ENCODE results near the gene ICAM2.
"Not testable (repeated sequence)": the region's sequence is repeated elsewhere in the genome, so short reads cannot be mapped to it uniquely, and the experiment has no call there.

The ICAM2 gene

DNA sequence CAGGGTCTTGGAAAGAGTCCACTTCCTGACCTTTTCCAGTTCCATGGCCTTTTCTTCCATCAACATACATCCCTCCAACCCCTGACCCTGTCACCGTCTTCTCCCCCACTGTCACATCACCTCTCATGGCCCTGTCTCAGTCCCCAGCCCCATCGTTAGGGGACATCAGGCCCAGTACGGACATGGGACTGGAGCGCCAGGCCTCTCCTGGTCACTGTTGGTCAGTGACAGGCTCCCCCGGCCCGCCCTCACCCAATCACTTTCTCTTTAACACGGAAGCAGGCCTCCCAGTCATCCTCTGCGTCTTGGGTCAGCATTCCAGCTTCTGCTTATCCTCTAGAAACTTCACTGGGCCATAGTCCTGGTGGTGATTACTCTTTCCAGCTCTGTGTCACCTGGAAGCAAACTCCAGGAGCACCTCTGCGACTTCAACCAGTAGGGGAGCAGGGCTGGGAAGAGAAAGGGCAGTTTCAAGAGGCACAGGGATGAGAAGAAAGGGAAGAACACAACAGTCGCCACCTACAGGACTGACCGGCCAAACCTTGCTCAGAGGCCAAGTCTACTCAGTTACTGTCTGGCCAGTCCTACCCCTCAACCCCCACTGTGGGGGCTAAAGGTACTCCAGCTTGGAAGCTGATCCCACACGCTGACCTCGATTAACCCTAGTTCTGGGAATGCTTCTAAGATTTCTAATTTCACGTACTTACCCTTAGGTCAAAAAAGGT, 15.9 kb upstream of the ICAM2 start:
- no peak for DNase-seq
- Mint-ChIP-seq H3K27ac (no peak overlapping the region), H3K36me3 (ENCODE audit: low read depth) (peaks cover 16% of the 10 kb centered on the region), H3K27me3 (no peaks in the 10 kb centered on the region), H3K4me1 (ENCODE audit: low read depth) (no peaks in the 10 kb centered on the region), H3K9me3 (no peaks in the 10 kb centered on the region), H3K4me3 (no peak overlapping the region)

DNA sequence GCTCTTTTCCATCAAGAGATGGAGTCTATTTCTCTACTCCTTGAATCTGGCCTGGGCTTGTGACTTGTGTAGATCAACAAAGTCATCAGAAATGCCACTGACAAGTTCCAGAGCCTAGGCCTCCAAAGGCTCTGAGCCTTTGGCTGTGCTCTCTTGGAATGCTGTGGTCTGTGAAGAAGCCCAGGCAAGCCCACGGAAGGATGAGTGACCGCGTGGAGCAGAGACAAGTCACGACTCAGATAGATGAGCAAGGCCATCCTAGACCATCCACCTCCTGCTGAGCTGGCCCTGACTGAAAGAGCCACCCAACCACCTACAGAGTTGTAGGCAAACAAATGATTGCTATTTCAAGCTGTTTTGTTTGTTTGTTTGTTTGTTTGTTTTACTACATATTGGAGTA, 11.6 kb upstream of the ICAM2 start:
- peaks cover 15% of the 10 kb centered on the region for H3K4me1 Mint-ChIP-seq (ENCODE audit: low read depth)
- H3K27ac Mint-ChIP-seq = no peak overlapping the region
- H3K27me3 Mint-ChIP-seq = no peaks in the 10 kb centered on the region
- no peak overlapping the region for H3K4me3 Mint-ChIP-seq
- H3K9me3 Mint-ChIP-seq = no peaks in the 10 kb centered on the region
- H3K36me3 Mint-ChIP-seq (ENCODE audit: low read depth) = no peaks in the 10 kb centered on the region
- DNase-seq = no peak

DNA sequence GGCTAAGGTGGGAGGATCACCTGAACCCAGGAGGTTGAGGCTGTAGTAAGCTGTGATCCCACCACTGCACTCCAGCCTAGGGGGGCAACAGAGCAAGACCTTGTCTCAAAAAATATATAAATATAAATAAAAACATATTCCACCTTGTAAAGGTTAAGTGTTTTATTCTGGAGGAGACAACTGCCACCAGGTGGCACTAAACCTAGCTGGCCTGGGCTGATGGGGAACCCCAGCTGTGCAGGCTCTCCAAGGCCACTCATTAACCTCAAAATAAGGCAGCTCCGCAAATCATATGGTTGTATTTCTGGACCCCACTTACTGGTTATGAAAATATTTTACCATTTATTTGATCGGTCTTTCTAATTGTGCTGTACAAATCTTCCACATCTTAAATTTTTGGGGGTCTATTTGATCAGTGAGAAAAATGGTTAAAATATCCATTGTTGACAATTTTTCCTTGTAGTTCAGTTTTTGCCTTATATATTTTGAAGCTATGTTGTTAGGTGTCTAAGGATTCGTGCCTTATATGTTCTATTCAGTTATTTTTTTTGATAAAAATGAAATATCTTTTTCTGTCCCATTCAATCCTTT, 8.5 kb upstream of the ICAM2 start:
- Mint-ChIP-seq H3K27ac (no peak overlapping the region), H3K36me3 (ENCODE audit: low read depth) (no peaks in the 10 kb centered on the region), H3K27me3 (no peaks in the 10 kb centered on the region), H3K4me1 (ENCODE audit: low read depth) (peaks cover 39% of the 10 kb centered on the region), H3K4me3 (no peak overlapping the region), H3K9me3 (no peaks in the 10 kb centered on the region)
- peak; percentile 71 for DNase-seq

DNA sequence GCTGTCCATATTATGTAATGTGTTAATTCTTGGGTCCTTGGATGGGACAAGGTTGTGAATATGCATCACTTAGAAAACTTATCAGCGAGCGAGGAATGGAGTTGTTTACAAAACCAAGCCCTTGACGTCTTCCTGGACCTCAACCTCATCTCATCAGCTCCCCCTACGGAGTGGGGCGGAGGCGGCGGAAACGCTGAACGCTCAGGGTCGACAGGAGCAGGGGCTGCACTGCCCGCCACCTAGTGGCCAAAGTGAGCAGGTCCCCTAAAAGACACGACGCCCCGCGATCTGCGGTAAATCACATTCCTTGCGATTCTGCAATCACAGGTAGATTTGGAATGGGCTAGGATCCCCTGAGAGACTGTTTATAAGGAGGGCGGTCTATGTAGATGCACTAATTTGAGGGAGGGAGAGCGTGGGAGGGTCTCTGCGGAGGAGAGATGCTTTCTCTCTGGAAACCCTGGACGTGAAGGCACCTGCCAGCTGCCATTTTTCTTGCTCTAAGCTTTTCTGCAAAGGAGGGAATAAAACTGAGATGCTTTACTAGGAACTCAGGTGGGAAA, 5.4 kb upstream of the ICAM2 start:
- peak; percentile 87 for DNase-seq
- Mint-ChIP-seq H3K4me1 (ENCODE audit: low read depth) (peaks cover 66% of the 10 kb centered on the region), H3K4me3 (peak overlapping the region; percentile 71), H3K9me3 (no peaks in the 10 kb centered on the region), H3K27me3 (no peaks in the 10 kb centered on the region), H3K27ac (peak overlapping the region; percentile 91), H3K36me3 (ENCODE audit: low read depth) (no peaks in the 10 kb centered on the region)

DNA sequence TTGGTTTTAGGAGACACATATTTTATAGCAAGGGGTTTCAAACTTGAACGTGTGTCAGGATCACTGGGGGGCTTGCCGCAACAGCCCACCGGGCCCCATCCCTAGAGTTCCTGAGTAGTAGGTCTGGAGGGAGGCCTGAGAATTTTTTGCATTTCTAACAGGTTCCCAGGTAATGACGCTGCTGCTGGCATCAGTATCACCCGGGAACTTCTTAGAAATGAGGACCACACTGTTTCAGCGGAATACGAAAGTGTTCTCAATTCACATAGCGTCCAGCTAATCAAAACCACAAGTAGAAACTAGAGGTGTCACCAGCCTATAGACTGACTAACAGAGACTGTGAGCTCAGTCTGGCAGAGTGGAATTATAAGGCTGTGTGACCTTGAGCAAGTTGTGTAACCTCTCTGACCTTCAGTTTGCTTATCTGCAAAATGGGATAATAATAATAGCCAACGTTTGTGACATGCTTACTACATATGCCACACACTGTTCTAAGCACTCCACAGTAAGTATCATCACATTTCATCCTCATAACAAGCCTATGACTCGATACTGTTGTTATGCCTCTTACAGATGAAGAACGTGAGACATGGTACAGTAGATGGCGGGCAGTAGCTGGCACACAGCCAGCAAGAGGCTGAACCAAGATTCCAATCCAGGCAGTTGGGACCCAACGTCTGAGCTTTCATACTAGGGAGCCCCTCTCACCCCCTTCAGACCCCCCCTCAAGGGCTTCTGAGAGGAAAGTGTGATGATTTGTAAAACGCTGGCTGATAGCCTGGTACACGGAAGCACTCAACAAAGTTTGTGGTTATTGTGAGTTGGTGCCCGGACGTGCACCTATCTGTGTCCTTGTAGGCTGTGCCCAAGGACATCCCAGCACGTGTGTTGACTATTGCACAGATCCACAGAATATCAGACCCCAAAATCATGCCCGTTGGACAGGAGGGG, 4.6 kb upstream of the ICAM2 start:
- H3K36me3 Mint-ChIP-seq (ENCODE audit: low read depth) = peaks cover 5% of the 10 kb centered on the region
- no peaks in the 10 kb centered on the region for H3K9me3 Mint-ChIP-seq
- H3K4me3 Mint-ChIP-seq = peak overlapping the region; percentile 71
- H3K4me1 Mint-ChIP-seq (ENCODE audit: low read depth) = peaks cover 70% of the 10 kb centered on the region
- no peaks in the 10 kb centered on the region for H3K27me3 Mint-ChIP-seq
- H3K27ac Mint-ChIP-seq = peak overlapping the region; percentile 91
- peak; percentile 65 for DNase-seq

DNA sequence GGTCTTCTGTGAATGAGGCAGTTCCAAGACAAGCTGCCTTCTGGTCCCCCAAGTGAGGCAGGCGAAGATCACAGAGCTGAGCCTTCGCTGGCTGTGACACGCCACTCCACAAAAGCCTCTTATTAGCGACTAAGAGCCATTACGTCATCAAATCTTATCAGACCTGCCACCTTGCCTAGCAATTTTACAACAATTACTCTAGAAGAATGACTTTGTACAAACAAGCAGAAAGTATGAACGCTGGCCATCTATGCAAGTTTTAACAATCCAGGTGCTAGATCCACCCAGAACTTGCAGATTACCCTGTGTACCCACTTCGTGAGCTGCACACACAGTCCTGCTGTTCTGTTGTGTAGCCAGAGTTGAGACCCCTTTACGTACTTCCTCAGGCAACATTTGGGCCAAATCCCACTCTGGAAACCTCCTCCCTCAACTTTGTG, 3.8 kb upstream of the ICAM2 start:
- Mint-ChIP-seq H3K9me3 (no peaks in the 10 kb centered on the region), H3K36me3 (ENCODE audit: low read depth) (peaks cover 8% of the 10 kb centered on the region), H3K27me3 (no peaks in the 10 kb centered on the region), H3K4me1 (ENCODE audit: low read depth) (peaks cover 75% of the 10 kb centered on the region), H3K27ac (peak overlapping the region; percentile 91), H3K4me3 (no peak overlapping the region)
- DNase-seq = no peak

DNA sequence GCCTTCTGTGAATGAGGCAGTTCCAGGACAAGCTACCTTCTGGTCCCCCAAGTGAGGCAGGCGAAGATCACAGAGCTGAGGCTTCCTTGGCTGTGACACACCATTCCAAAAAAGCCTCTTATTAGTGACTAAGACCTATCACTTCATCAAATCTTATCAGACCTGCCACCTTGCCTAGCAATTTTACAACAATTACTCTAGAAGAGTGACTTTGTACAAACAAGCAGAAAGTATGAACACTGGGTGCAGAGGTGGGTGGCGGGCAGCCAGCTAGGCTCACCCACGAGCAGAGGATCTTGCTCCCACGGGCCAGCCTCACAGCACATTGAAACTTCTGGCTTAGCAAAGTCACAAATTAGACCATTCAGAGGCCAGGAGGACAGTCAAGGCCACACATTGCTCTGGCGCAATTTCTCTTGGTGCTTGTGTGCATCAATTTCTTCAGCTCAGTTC, 2.2 kb upstream of the ICAM2 start:
- Mint-ChIP-seq H3K36me3 (ENCODE audit: low read depth) (peaks cover 14% of the 10 kb centered on the region), H3K4me3 (no peak overlapping the region), H3K27ac (peak overlapping the region; percentile 99), H3K27me3 (no peaks in the 10 kb centered on the region), H3K9me3 (no peaks in the 10 kb centered on the region), H3K4me1 (ENCODE audit: low read depth) (peaks cover 78% of the 10 kb centered on the region)
- DNase-seq = no peak

DNA sequence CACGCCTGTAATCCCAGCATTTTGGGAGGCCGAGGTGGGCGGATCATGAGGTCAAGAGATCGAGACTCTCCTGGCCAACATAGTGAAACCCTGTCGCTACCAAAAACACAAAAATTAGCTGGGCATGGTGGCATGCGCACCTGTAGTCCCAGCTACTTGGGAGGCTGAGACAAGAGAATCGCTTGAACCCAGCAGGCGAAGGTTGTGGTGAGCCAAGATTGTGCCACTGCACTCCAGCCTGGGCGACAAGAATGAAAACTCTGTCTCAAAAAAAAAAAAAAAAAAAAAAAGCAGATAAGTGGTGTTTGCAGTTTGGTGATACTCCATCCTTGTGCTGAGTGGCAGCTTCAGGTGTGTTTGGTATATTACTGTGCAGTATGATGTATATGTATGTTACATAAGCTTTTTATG, 877 bp downstream of the ICAM2 start:
- Mint-ChIP-seq H3K4me3 (peak overlapping the region; percentile 88), H3K27ac (peak overlapping the region; percentile 99), H3K4me1 (ENCODE audit: low read depth) (peaks cover 80% of the 10 kb centered on the region), H3K36me3 (ENCODE audit: low read depth) (peaks cover 21% of the 10 kb centered on the region)
- not testable (repeated sequence) for H3K27me3 Mint-ChIP-seq, DNase-seq, H3K9me3 Mint-ChIP-seq

DNA sequence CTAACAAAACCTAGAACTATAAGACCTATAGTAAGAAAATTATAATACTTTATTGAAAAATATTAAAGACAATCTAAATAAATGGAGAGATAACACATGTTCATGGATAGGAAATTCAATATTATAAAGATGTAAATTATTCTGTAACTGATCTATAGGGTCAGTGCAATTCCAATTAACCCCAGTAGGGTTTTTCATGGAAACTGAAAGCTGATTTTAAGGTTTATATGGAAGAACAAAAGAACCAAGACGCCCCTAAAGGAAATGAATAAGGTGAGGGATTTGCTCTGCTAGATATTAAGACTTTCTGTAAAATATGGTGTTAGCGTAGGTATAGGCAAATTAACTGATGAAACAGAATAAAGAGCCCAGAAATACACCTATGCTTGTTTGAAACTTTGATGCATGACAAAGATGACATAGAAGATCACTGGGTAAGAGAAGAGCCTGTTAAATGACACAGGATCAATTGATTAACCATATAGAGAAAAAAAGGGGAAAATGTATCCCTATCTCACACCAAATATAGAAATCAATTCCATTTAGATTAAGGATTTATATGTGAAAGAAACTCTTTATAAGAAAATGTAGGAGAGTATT, 3.0 kb downstream of the ICAM2 start:
- H3K36me3 Mint-ChIP-seq (ENCODE audit: low read depth) = peaks cover 31% of the 10 kb centered on the region
- no peaks in the 10 kb centered on the region for H3K27me3 Mint-ChIP-seq
- peak overlapping the region; percentile 94 for H3K27ac Mint-ChIP-seq
- H3K4me3 Mint-ChIP-seq = peak overlapping the region; percentile 88
- H3K4me1 Mint-ChIP-seq (ENCODE audit: low read depth) = peaks cover 76% of the 10 kb centered on the region
- DNase-seq = no peak
- H3K9me3 Mint-ChIP-seq = no peaks in the 10 kb centered on the region

DNA sequence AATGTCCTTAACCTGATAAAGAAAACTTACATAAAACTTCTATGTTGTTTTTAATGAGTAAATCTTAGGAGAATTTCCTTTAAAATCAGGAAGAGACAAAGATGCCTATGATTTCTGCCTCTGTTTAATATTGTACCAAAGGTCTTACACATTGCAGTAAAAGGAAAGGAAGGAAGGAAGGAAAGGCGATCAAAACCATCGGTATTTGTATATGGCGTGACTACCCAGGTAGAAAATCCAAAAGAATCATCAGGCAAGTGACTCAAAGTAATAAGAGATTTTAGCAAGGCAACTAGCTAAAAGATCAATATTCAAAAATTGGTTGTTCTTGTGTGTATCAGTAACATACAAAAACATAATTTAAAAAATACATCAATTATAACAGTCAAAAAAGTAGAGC, 3.5 kb downstream of the ICAM2 start:
- DNase-seq = no peak
- Mint-ChIP-seq H3K9me3 (no peaks in the 10 kb centered on the region), H3K4me3 (peak overlapping the region; percentile 72), H3K27ac (peak overlapping the region; percentile 90), H3K36me3 (ENCODE audit: low read depth) (peaks cover 36% of the 10 kb centered on the region), H3K27me3 (no peaks in the 10 kb centered on the region), H3K4me1 (ENCODE audit: low read depth) (peaks cover 72% of the 10 kb centered on the region)

DNA sequence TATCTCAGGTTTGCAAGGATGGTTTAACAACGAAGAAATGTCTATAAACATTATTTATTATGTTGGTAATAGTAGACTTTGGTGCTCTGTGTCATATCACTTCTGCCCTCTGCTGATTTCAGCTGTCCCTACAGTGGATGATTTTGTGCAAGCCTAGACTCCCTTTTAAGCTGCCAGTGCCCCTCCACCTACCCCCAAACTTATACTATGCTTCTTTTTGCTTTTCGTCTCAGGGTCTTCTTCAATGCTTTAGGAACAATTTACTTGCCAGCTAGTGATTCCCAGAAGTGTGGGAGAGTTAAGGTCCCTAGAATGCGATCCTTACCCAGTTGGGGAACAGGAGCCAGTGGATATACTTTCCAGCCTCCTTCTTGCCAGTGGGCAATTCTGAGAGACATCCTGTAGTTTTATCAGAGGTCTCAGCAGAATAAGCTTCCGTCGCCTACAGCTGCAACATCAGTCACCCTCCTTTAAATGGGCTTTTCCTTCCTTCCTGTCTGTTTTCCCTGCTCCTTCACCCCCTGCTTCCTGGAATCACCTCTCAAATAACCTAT, 4.1 kb downstream of the ICAM2 start:
- Mint-ChIP-seq H3K9me3 (no peaks in the 10 kb centered on the region), H3K4me3 (peak overlapping the region; percentile 72), H3K4me1 (ENCODE audit: low read depth) (peaks cover 75% of the 10 kb centered on the region), H3K27ac (peak overlapping the region; percentile 90), H3K27me3 (no peaks in the 10 kb centered on the region), H3K36me3 (ENCODE audit: low read depth) (peaks cover 42% of the 10 kb centered on the region)
- no peak for DNase-seq

DNA sequence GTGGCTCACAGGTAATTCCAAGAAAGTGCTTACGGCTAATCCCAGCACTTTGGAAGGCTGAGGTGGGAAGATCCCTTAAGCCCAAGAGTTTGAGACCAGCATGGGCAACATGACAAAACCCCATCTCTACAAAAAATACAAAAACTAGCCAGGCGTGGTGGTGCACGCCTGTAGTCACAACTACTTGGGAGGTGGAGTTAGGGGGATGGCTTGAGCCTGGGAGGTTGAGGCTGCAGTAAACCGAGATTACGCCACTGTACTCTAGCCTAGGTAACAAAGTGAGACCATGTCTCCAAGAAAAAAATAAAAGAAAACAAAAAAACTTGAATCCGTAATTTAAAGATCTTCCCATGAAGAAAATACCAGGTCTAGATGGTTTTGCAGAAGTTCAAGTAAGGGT, 5.0 kb downstream of the ICAM2 start:
- H3K27ac Mint-ChIP-seq = peak overlapping the region; percentile 96

DNA sequence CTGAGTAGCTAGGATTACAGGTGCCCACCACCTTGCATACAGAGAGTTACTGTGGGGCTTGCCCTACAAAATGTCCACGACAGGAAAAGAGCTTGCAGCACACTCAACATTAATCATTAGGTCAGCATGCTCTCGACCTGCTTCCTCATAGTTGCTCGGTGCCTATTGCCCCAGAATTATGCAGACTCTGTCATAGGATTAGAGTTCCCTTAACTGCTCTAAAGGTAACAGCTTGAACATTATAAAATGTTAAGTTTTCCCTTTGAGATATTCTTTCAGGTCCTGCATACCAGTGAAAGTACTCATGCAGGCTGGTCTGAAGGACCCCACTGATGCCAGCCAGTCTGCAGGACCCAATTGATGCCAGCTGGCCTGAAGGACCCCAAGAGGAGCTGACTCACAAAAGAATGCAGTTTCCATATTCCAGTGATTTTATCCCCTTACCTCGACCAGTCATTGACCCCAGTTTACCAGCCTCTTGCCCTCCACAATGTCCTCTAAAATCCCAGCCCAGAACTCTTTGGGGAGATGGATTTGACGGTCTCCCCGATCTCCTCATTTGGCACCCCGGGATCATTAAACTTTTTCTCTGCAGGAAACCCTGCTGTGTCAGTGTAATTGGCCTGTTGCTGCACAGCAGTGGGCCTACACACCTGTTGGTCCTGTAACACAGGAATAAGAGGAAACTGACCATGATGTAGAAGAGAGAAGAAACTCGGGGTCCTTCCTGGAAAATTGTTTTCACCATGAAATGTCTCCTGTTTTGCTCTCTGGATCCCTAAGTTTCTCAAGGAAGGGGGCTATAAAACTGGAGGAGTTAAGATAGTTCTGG, 10.6 kb downstream of the ICAM2 start:
- no peak for DNase-seq
- no peak overlapping the region for H3K4me3 Mint-ChIP-seq

More for the DNA sequence above, 5.0 kb downstream of the ICAM2 start:
- no peaks in the 10 kb centered on the region for H3K27me3 Mint-ChIP-seq
- H3K4me3 Mint-ChIP-seq = peak overlapping the region; percentile 70
- peaks cover 74% of the 10 kb centered on the region for H3K4me1 Mint-ChIP-seq (ENCODE audit: low read depth)
- DNase-seq = no peak
- no peaks in the 10 kb centered on the region for H3K9me3 Mint-ChIP-seq
- H3K36me3 Mint-ChIP-seq (ENCODE audit: low read depth) = peaks cover 49% of the 10 kb centered on the region

More for the DNA sequence above, 10.6 kb downstream of the ICAM2 start:
- H3K4me1 Mint-ChIP-seq (ENCODE audit: low read depth) = peaks cover 69% of the 10 kb centered on the region
- peak overlapping the region; percentile 55 for H3K27ac Mint-ChIP-seq
- no peaks in the 10 kb centered on the region for H3K27me3 Mint-ChIP-seq
- H3K36me3 Mint-ChIP-seq (ENCODE audit: low read depth) = peaks cover 79% of the 10 kb centered on the region
- no peaks in the 10 kb centered on the region for H3K9me3 Mint-ChIP-seq
